ENCODE results near the gene ADGRL3. TPM values are rescaled to one million over a fixed set of nuclear protein-coding genes. Genes with fewer than 3 reads are reported as not detected.
"Not testable (repeated sequence)": the region's sequence is repeated elsewhere in the genome, so short reads cannot be mapped to it uniquely, and the experiment has no call there.

The ADGRL3 gene
- polyA plus RNA-seq, 5 donors = 11.6 to 20.6 (median 19.9) TPM

DNA sequence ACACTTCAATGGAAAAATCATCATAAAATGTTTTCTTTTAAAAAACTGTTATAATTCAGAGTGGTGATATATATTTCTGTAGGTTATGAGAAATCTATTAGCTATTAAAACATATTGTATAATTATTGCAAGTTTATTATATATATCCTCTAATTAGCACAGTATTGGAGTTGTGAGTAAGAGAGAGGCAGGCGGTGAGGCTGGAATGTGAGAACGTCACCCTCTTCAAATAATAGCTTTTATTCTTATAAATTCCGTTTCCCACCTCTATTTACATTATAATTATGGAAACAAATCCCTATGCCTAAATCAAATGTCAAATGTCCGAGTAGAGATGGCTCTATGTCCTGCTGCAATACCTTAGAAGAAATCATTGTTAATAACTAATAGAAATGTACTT is 292.9 kb downstream of the ADGRL3 start:
- DNase-seq = no peak

DNA sequence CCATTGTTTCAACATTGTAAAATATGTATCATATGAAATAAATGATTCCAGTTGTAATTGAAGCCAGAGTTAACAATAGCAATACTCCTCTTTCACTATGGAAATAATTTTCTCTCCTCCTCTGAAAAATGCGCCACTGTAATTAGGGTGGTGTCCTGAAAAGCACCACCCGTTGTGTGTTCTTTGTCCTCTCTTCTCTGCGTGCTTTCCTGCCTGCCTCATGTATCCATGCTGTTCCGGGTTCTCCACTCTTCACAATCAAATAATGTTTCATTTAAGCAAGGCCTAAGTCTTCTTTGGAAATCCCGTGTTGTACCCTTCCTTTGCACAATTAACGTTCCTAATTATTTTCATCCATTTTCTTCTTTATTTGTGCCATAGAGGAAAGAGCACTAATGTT is 293.3 kb downstream of the ADGRL3 start:
- no peak for DNase-seq

DNA sequence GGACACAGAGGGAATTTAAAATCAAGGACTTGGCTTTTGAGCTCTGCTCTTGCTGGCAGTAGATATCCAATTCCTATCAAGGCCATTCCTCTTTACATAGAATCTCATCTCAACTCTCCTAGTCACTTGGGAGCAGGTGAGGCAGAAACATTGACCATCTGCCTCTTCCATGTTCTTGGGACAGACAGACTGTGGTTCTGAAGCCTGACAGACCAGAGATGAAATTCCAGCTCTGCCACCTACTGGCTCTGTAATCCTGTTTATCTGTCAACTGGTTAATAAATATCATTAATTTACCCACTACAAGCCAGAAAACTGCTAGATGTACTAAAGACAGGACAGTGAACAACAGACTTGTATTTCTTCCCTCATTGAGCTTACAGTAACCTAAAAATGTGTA is 300.8 kb downstream of the ADGRL3 start:
- no peak for DNase-seq

DNA sequence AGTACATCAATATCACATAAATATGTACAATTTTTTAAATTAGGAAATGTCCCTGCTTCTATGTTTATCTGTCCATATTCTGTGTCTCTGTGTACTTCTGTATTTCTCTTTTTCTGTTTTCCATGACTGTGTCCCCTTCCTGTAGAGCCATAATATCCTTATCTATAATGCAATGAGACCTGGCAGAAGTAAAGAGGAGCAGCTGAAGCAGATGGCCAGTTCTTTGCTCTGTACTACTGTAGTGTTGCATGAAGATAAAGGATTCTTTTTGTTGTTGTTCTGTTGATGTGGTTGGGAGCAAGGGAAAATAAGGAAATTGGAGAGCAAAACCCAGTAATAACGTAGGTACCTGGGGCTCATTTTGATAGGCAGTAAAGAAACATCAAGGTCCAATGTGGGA is 301.7 kb downstream of the ADGRL3 start:
- DNase-seq = no peak

GRCh38 chr4:61505773-61506685 is 305.9 kb downstream of the ADGRL3 start:
- no peak for DNase-seq

DNA sequence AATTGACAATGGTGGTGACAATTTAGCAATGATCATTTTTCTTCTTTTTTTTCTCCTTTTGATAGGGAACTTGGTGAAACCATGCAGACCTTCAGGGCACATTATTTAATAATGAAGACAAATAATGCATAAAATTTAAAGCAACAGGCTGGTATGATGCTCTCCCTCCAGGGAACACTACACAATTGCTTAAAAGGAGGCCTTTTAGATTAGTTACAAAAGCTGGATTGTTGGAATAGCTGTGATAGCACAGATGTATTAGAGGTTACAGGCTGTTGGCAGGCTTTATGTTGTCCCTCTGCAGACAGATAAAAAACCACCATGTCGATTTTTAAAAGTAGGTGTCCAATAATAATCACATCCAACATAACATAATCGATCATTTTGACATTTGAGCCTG is 307.0 kb downstream of the ADGRL3 start:
- DNase-seq = no peak

DNA sequence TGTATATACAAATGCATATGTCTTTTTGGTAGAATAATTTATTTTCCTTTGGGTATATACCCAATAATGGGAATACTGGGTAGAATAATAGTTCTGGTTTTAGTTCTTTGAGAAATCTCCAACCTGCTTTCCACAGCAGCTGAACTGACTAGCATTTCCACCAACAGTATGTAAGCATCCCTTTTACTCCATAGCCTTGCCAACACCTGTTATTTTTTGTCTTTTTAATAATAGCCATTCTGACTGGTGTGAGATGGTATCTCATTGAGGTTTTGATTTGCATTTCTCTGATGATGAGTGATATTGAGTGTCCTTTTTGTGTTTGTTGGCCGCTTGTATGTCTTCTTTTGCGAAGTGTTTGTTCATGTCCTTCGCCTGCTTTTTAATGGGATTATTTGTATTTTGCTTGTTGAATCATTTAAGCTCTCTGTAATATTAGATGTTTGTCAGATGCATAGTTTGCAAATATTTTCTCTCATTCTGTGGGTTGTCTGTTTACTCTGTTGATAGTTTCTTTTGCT is 309.7 kb downstream of the ADGRL3 start:
- not testable (repeated sequence) for DNase-seq

DNA sequence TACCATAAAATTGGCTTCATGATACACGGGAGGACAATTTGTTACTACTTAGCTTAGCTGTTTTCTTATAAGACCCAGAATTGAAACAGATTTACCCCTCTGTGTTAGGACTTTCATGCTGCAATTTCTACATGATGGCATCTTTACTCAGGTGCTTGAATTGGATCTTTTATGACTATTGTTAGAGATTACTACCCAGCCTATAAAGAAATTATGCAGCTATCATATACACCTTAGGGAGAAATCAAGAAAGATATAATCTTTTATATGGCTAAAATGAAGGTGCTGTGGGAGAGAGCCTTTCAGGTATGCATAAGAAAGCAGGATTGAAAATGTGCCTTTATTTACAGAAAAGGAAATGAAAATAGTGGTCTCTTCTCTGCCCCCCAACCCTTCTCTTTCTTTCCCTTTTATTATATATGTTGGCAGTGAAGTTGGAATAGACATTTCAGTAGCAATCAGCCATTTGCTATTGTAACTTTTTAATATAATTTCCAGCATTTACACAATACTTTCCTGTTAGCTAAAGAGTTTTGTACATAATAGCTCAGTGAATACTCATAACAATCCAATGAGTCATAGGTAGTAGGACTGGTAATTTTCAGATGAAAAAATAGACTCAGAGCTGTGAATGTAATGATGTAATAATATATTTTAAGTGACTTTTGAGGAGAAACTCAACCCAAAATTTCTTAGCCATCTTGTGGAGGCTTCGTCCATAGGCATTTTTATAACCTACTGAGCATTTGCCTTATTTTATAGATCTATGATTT is 311.8 kb downstream of the ADGRL3 start:
- no peak for DNase-seq

- no peak for DNase-seq
These were observed 314.9 kb downstream of the ADGRL3 start for GRCh38 chr4:61514991-61515390.

DNA sequence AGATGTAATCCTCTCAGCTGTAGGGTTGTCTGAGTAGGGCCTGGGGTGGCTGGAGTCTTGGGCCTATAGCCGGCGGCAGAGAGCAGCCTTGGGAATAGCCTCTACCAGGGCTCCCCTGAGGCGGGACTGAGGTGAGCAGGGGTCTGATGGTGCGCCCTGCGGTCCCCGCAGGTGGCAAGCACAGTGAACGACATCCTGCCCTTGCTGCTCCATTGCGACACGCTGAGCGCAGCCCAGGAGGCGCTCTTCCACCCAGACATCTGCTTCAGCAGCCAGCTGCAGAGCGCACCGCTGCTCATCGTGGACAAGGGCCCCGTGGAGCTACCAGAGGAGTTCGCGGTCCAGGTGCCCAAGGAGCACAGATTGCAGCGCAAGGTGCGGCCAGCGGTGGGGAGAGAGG is 317.0 kb downstream of the ADGRL3 start:
- DNase-seq = no peak

DNA sequence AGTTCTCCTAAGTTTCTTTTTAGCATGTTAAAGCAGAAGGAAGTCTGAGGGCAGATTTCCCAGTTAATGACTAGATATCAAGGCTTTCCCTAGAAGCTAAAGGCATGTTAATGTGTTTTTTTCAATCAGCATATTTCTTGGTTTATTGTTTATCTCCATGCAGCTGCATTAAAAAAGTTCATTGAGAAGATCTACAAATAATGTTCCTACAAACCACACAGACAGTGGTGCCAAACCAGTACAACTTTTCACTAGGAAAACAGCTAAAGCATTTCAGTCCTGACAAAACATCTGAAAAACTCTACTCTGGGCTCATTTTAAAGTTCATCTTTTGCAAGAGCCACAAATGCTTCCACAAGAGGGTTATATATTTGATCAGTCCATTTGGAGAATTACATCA is 320.0 kb downstream of the ADGRL3 start:
- peak; percentile 32 to 36 for DNase-seq

DNA sequence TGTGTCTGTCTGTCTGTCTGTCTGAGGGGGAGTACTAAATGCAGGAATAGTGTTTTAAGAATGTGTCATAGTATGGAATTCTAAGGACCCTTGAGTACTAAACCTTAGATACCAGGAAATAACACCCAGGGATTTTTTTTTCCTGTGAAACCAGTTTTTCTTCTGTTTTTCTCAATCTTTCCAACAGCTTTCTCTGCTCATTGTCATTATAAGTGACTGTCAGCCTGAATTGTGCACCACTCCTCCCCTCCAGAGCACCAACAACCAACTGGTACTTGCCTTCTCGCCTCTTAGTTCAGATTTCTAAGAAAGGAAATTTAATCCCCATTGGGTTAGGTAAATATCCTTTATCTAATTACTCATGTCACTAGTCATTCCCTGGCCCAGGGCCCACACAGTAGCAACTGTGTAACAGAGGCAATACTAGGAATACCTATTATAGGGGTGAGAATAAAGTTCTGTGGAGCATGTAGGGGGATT is 320.6 kb downstream of the ADGRL3 start:
- DNase-seq = peak in 1 of 2 donors; percentile 25

- DNase-seq = no peak
These were observed 321.3 kb downstream of the ADGRL3 start for GRCh38 chr4:61521451-61521850.

GRCh38 chr4:61522312-61522711 is 322.2 kb downstream of the ADGRL3 start:
- DNase-seq = no peak

DNA sequence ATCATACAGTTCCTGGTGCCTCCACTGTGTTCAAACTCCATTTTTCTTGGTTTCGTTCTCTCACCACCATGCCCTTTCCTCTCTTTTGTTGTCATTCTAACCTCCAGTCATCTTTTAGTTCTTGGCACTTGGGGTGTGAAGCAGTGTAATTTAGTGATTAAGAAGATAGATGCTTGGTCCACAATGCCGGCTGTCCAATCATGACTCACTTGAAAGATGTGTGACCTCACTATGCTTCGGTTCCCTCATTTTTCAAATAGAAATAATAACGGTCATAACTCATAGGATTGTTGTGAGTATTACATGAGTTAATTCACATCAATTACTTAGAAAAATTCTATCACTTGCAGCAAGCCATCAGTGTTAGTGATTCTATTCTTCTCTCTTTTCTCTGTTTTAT is 327.8 kb downstream of the ADGRL3 start:
- DNase-seq = no peak

DNA sequence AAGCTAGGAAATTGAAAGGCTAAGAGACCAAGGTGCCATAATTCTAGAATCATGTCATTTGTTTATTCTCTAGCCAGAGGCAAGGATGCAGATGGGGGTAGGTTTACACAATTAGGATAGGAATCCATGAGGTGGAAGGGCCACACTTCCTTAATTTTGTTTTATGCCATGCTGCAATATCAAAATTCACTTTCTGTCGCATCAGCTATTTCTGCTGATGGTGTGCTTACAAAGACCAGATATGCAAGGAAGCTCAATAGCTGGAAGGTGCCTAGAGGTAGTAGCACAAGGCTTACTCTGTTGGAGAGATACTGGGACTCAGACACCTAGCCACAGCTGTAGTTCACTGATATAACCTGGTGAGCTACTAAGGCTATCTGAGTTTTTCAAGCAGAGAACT is 328.5 kb downstream of the ADGRL3 start:
- no peak for DNase-seq

GRCh38 chr4:61531188-61531587 is 331.1 kb downstream of the ADGRL3 start:
- no peak for DNase-seq

DNA sequence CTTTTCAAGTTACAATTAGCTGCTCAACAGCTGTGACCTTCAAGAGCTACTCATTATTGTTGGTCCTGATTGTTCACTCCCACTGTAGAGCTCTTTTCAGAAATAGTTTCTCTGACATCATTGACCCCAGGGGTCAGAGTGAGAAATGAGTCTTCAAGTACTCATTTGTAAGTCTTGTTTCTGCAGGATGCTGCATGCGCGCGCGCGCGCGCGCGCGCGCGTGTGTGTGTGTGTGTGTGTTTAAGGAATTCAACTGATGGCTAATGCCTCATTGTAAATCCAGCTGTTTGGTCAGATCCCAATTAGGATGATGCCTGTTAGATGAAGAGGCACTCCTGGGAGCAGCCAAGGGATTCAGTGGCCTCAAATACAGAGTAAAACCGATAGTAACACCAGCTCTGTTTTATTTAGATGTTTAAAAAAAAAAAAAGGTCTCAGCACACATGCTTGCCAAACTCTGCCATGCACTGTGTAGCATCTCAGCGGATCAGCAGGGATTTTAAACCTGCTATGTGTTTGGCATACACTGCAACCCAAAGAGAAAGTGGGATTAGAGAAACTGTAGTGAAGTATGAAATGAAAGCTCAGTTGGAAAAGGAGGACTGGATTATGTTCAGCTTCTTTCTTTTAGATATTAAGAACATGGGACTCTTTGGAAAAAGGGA is 332.3 kb downstream of the ADGRL3 start:
- DNase-seq = peak; percentile 69 to 76

GRCh38 chr4:61533140-61533539 is 333.0 kb downstream of the ADGRL3 start:
- no peak for DNase-seq

DNA sequence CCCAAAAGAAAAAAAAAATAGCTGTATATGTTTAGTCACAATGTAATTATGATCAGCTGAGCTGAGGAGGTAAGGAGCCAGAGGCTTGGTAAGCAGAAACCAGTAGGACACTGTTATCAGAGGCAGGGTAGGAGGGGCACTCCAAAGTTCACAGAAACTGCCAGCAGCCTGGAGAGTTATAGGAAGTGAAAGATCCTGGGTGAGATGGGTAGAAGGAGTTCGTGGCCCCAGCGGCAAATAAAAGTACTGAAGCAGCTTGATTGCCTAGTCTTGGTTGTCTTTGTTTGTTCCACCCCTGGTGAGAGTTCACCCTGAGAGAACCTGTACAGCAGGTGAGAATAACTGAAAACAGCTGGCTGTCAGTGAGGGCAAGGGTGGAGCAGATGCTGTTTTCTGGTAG is 340.8 kb downstream of the ADGRL3 start:
- DNase-seq = no peak

DNA sequence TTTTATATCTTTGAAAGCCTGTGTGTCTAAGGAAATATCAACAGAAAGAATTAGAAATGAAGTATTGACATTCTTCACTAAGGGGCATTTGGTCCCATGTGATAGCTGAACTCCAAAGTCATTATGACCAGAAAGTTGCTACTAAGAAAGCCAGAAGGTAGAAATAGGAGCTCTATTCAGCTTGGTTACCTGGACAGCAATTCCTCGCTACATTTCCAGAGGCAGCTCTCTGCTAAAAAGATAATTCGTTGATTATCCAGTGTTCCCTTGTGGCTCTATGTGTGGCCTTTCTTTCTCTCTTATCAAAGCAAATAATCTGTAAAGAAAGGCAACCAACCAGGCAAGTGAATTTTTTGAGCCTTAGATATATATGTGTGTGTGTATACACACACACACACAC is 341.3 kb downstream of the ADGRL3 start:
- DNase-seq = no peak

GRCh38 chr4:61543976-61544375 is 343.9 kb downstream of the ADGRL3 start:
- DNase-seq = no peak

All from right lung (tissue), 5 donors.